ENCODE data around the gene CST7. TPM values are rescaled to one million over a fixed set of nuclear protein-coding genes. Genes with fewer than 3 reads are reported as not detected.
A peak's percentile ranks its signal among the peaks of the same experiment; 100 is the strongest.

Gene CST7
- total RNA-seq, 4 donors from 2014 or later, result 4.2 to 4.7 (median 4.4) TPM; not detected in 1

DNA sequence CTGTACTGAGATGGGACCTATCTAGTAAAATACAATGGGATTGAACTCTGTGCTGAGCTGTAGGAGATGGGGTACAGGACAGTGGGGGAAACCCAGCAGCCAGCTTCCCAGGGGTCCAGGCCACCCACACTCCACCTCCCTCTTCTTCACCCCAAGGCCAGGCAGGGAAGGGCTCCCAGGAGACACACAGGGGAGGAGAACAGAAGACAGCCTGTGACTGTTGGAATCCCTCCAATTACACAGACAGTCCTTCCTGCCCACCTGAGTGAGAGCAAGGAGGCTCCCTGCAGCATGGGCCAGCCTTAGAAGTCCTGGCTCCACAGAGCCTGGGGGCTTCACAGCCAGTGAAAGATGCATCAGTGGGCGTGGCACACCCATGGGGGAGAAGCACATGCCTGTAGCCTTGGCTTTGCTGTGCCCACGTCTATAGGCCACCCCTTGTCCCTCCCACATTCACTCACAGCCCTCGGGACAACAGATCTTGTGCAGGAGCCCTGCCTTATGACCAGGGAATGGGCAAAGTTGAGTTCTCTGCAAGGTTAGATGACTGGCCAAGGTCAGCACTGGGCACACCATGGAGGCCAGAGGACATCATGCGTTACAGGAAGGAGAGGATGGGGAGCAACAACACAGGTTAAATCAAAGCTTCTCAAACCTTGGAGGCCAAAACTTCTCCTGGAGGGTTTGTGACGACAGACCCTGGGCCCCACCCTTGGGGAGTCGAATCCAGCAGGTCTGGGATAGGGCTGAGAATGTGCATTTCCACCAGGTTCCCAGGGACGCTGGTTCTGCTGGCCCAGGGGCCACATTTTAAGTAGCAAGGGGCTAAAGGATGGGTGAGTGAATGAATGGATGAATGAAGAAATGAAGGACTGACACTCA is 12.3 kb upstream of the CST7 start:
- no peak for TF ChIP-seq CTCF (IDR thresholded peaks at IDR 0.05)
- Histone ChIP-seq H3K27ac (no peak overlapping the region), H3K4me3 (no peak overlapping the region), H3K27me3 (no peaks in the 10 kb centered on the region), H3K9me3 (no peaks in the 10 kb centered on the region), H3K4me1 (no peaks in the 10 kb centered on the region), H3K36me3 (no peaks in the 10 kb centered on the region)
- peak in 1 of 3 donors; percentile 30 for DNase-seq

- H3K27me3 ChIP-seq, result no peaks in the 10 kb centered on the region
- no peak for TF ChIP-seq POLR2A (IDR thresholded peaks at IDR 0.05)
- no peak for TF ChIP-seq CTCF (IDR thresholded peaks at IDR 0.05)
- H3K9me3 ChIP-seq, result no peaks in the 10 kb centered on the region
- no peak overlapping the region for H3K4me3 ChIP-seq
- H3K27ac ChIP-seq, result no peak overlapping the region
- no peaks in the 10 kb centered on the region for H3K4me1 ChIP-seq
- DNase-seq, result no peak
- H3K36me3 ChIP-seq, result no peaks in the 10 kb centered on the region
Observed at GRCh38 chr20:24937579-24937978, 11.5 kb upstream of the CST7 start.

DNA sequence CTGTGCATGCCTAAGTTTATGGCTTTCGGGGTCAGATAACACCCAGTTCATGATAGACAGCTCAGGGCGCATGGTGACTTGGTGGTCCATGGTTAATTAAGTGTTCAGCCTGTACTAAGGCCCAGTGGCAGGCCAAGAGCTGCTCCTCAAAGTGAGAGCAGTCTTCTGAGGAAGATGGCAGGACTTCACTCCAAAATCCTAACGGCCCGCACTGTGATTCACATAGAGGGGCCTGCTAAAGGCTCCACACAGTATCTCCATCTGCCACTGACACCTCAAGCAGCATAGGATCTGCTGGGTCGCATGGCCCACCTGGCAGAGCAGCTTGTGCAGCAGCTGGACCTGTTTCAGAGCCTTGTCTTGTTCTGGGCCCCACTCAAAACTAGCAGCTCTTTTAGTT is 10.6 kb upstream of the CST7 start:
- Histone ChIP-seq H3K4me1 (no peaks in the 10 kb centered on the region), H3K27ac (no peak overlapping the region), H3K4me3 (no peak overlapping the region), H3K9me3 (no peaks in the 10 kb centered on the region), H3K27me3 (no peaks in the 10 kb centered on the region), H3K36me3 (no peaks in the 10 kb centered on the region)
- peak in 1 of 3 donors; percentile 27 for DNase-seq
- TF ChIP-seq POLR2A (IDR thresholded peaks at IDR 0.05) (no peak), CTCF (IDR thresholded peaks at IDR 0.05) (no peak)

DNA sequence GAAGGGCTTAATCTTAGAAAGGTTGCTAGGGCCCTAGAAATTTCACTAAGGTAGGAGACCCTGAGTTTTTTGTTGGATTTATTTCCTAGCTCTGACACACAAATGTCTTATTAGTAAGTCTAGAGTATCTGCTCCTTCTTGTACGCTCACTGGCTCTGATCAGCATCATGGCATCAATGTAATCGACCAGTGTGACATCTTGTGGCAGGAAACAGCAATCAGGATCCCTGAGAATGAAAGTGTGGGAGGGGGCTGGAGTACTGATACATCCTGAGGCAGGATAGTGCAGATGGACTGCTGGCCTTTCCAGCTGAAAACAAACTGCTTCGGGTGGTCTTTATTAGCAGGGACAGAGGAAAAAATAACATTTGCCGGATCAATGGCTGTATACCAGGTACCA is 10.0 kb upstream of the CST7 start:
- H3K27me3 ChIP-seq, result no peaks in the 10 kb centered on the region
- H3K27ac ChIP-seq, result no peak overlapping the region
- H3K4me1 ChIP-seq, result no peaks in the 10 kb centered on the region
- H3K4me3 ChIP-seq, result no peak overlapping the region
- DNase-seq, result no peak
- H3K9me3 ChIP-seq, result no peaks in the 10 kb centered on the region
- H3K36me3 ChIP-seq, result no peaks in the 10 kb centered on the region
- no peak for TF ChIP-seq POLR2A (IDR thresholded peaks at IDR 0.05)
- TF ChIP-seq CTCF (IDR thresholded peaks at IDR 0.05), result no peak

DNA sequence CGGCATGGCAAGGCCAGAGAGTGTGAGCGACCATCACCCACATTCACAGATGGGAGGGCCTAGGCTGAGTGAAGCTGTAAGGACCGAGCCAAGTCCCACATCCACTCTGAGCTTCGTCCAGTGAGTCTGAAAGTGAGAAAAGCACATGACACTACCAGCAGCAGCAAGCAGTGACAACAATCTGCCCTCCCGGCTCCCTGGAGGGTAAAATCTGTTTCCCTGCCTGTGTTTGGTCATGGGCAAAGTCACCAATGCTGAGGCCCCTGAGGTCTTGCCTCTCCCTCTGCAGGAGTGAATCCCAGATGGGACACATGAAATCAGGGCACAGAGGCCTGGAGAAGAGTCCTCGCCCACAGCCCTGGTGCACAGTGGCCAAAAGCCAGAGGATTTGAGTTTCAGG is 6.4 kb upstream of the CST7 start:
- H3K9me3 ChIP-seq, result no peaks in the 10 kb centered on the region
- H3K36me3 ChIP-seq, result no peaks in the 10 kb centered on the region
- H3K27ac ChIP-seq, result no peak overlapping the region
- DNase-seq, result no peak
- no peaks in the 10 kb centered on the region for H3K27me3 ChIP-seq
- TF ChIP-seq POLR2A (IDR thresholded peaks at IDR 0.05) (no peak), CTCF (IDR thresholded peaks at IDR 0.05) (no peak)
- no peaks in the 10 kb centered on the region for H3K4me1 ChIP-seq
- no peak overlapping the region for H3K4me3 ChIP-seq
